HL-60 (cell line): ENCODE results near the gene HSPA1L.

Experiments used
- DNase-seq, 2 experiments: peaks; one replicate each; pipeline ENCODE4 v3.0.0-alpha.2; 2010 to 2020; ENCODE audit warnings: low read depth in 1 of 2, low spot score in 1 of 2
- H3K27ac ChIP-seq: fragments of 250-450 bp; sonication (Bioruptor Pico); replicated peaks from 2 replicates; pipeline ENCODE4 v1.5.1; 2020; ENCODE audit warnings: mild to moderate bottlenecking, moderate library complexity
- H3K27me3 ChIP-seq: fragments of 250-450 bp; sonication (Bioruptor Pico); 2 replicates; pipeline ENCODE4 v1.5.1; 2021; ENCODE audit warnings: mild to moderate bottlenecking, moderate library complexity; ENCODE audit not compliant: insufficient read depth, poor library complexity, severe bottlenecking
- H3K4me3 ChIP-seq: replicated peaks from 2 replicates; pipeline ENCODE4 v1.5.1; 2011; ENCODE audit warnings: mild to moderate bottlenecking, control low read depth, low read length; ENCODE audit not compliant: insufficient read depth
- GABPA ChIP-seq: IDR thresholded peaks from 2 replicates; pipeline ENCODE4 v1.6.1; 2012; ENCODE audit warnings: low read depth
- POLR2AphosphoS5 ChIP-seq: IDR thresholded peaks from 2 replicates; pipeline ENCODE4 v1.6.1; 2012; ENCODE audit warnings: low read depth
- SPI1 ChIP-seq: IDR thresholded peaks from 2 replicates; pipeline ENCODE4 v1.6.1; 2012; ENCODE audit warnings: low read depth, mild to moderate bottlenecking, borderline replicate concordance
- TF ChIP-seq, protein P1 (sequence below): IDR thresholded peaks from 2 replicates; pipeline ENCODE4 v1.6.1; 2012; ENCODE audit warnings: low read depth; ENCODE audit not compliant: insufficient replicate concordance
- TF ChIP-seq, protein P2 (sequence below): IDR thresholded peaks from one replicate; pipeline ENCODE4 v1.5.1; 2011; ENCODE audit warnings: low read length, control low read depth, inconsistent platforms; ENCODE audit not compliant: insufficient read depth

HSPA1L gene

DNA sequence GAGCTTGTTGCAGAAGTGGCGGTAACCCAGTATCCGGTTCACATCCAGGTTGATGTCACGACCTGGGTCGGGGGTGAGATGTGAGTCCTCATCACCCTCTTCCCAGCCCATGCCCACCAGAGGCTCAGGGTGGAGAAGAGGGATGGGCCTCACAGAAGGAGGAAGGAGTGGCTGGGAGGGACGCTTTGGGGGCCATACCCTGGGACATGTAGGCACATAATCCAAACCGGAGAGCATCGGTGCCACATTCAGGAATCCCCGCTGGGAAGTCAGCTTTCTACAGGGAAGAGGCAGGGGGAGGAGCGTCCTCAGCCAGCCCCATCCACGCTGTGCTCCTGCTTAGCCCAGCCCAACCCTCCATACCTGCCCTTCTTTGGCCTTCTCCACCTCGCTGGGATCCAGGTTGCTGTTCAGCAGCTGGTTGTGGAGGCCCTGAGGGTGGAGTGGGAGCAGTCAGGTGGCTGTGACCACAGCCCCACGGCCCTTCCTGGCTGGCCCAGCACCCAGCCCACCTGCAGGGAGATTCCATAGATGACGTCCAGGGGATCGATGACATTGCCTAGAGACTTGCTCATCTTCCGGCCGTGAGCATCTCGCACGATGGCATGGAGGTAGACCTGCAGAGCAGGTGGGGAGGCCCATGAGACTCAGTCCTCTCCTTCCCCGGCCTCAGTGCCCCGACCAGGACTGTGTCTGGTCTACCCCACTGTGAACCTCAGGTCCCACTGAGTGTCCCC, 34.4 kb downstream of the HSPA1L start:
- DNase-seq = no peak
- H3K27me3 ChIP-seq = no peaks in the 10 kb centered on the region
- H3K27ac ChIP-seq = no peak overlapping the region
- no peak overlapping the region for H3K4me3 ChIP-seq
- no peak for TF ChIP-seq SPI1
- TF ChIP-seq, protein P1, sequence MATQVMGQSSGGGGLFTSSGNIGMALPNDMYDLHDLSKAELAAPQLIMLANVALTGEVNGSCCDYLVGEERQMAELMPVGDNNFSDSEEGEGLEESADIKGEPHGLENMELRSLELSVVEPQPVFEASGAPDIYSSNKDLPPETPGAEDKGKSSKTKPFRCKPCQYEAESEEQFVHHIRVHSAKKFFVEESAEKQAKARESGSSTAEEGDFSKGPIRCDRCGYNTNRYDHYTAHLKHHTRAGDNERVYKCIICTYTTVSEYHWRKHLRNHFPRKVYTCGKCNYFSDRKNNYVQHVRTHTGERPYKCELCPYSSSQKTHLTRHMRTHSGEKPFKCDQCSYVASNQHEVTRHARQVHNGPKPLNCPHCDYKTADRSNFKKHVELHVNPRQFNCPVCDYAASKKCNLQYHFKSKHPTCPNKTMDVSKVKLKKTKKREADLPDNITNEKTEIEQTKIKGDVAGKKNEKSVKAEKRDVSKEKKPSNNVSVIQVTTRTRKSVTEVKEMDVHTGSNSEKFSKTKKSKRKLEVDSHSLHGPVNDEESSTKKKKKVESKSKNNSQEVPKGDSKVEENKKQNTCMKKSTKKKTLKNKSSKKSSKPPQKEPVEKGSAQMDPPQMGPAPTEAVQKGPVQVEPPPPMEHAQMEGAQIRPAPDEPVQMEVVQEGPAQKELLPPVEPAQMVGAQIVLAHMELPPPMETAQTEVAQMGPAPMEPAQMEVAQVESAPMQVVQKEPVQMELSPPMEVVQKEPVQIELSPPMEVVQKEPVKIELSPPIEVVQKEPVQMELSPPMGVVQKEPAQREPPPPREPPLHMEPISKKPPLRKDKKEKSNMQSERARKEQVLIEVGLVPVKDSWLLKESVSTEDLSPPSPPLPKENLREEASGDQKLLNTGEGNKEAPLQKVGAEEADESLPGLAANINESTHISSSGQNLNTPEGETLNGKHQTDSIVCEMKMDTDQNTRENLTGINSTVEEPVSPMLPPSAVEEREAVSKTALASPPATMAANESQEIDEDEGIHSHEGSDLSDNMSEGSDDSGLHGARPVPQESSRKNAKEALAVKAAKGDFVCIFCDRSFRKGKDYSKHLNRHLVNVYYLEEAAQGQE = no peak

DNA sequence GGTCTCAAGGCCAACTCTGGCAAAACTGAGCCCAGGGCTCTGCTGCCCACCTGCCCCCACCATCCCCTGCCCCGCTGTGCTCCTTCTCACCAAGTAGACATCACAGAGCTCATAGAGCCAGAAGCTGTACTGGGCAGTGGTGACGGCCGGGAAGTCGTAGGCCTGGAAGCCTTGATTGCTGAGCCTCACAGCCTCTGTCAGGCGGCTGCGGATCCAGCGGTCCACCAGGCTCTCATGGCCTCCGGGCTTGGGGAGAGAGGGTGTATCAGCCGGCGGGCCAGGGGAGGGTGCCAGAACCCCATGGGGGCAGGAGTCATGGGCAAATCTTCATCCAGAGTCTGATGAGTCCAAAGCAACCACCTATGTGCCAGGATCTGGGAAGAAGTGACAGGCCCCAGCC, 35.2 kb downstream of the HSPA1L start:
- no peak overlapping the region for H3K4me3 ChIP-seq
- H3K27me3 ChIP-seq = no peaks in the 10 kb centered on the region
- no peak overlapping the region for H3K27ac ChIP-seq
- no peak for DNase-seq
- TF ChIP-seq POLR2AphosphoS5 (no peak), SPI1 (no peak), GABPA (no peak)
- TF ChIP-seq, protein P2, sequence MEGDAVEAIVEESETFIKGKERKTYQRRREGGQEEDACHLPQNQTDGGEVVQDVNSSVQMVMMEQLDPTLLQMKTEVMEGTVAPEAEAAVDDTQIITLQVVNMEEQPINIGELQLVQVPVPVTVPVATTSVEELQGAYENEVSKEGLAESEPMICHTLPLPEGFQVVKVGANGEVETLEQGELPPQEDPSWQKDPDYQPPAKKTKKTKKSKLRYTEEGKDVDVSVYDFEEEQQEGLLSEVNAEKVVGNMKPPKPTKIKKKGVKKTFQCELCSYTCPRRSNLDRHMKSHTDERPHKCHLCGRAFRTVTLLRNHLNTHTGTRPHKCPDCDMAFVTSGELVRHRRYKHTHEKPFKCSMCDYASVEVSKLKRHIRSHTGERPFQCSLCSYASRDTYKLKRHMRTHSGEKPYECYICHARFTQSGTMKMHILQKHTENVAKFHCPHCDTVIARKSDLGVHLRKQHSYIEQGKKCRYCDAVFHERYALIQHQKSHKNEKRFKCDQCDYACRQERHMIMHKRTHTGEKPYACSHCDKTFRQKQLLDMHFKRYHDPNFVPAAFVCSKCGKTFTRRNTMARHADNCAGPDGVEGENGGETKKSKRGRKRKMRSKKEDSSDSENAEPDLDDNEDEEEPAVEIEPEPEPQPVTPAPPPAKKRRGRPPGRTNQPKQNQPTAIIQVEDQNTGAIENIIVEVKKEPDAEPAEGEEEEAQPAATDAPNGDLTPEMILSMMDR = no peak
- TF ChIP-seq, protein P1 = no peak

DNA sequence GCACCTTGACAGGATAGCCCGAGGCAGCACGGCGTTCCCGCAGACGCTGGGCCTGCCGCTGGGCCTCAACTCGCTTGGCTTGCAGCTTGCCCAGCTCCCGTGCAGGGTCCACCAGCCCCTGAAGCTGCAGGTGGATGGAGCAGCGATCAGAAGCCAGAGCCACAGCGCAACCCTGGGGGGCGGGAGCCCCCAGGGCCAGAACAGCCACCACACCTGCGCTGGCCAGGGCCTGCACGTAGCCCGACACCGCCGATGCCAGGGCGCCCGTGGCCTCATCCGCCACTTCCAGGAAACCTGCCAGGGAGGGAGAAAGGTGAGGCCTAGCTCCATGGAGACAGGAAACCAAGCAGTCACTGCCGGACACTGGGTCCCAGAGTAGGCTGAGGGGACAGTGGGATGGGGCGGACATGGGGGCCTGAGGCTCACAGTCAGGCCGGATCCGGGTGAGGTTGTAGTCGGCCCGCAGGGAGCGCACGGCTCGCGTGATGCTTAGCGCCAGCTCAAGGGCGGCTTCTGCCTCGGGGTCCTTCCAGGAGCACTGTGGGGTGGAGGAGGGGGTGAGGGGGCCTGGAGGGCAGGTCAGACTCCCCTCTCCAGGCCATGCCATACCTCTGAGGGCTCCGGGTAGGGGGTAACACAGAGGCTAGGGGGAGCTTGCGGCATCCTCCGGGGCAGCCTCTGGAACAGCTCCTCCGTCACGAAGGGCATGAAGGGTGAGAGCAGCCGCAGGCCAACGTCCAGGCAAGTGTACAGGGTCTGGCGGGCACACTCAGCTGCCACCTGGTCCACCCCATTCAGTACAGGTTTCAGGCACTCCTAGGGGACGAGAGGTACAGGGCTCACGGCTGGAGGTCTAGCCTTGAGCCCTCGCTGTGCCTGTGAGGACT, 35.8 kb downstream of the HSPA1L start:
- Histone ChIP-seq H3K27ac (no peak overlapping the region), H3K27me3 (no peaks in the 10 kb centered on the region), H3K4me3 (no peak overlapping the region)
- TF ChIP-seq POLR2AphosphoS5 (no peak), GABPA (no peak), SPI1 (no peak)
- TF ChIP-seq, protein P2 = no peak
- TF ChIP-seq, protein P1 = no peak
- DNase-seq = no peak
